Thoracic aorta (tissue), 2 donors: ENCODE data around the gene MAN2A1. TPM values are rescaled to one million over a fixed set of nuclear protein-coding genes. Genes with fewer than 3 reads are reported as not detected.

Experiments
- ATAC-seq: fragments of 150-250 bp; one replicate; pipeline ENCODE4 v1.8.0; 2017; ENCODE audit warnings: low read depth; ENCODE audit not compliant: insufficient number of reproducible peaks, low FRiP score
- DNase-seq: peaks from one replicate; pipeline ENCODE4 v3.0.0-alpha.2; 2020; ENCODE audit warnings: low spot score
- H3K27ac ChIP-seq, 2 donors: fragments of 200-600 bp; sonication (generic); 1 replicate in 1 of 2; 2 replicates in 1 of 2; pipeline ENCODE4 v1.5.1; 2016; ENCODE audit warnings: mild to moderate bottlenecking in 2 of 2, moderate library complexity in 2 of 2
- H3K27me3 ChIP-seq: fragments of 200-600 bp; sonication (generic); replicated peaks from 2 replicates; pipeline ENCODE4 v1.6.0; 2016; ENCODE audit warnings: mild to moderate bottlenecking; ENCODE audit not compliant: insufficient read depth
- H3K36me3 ChIP-seq: fragments of 200-600 bp; sonication (generic); one replicate; pipeline ENCODE4 v1.5.1; 2016
- H3K4me1 ChIP-seq, 2 donors: fragments of 200-600 bp; sonication (generic); 1 replicate in 1 of 2; 2 replicates in 1 of 2; pipeline versions ENCODE4 v1.5.1 to v1.6.0; 2016; ENCODE audit warnings: low read depth in 2 of 2, mild to moderate bottlenecking in 1 of 2; ENCODE audit not compliant: control insufficient read depth in 1 of 2
- H3K4me3 ChIP-seq: fragments of 200-600 bp; sonication (generic); 2 replicates; pipeline ENCODE4 v1.5.1; 2016; ENCODE audit warnings: mild to moderate bottlenecking
- H3K9me3 ChIP-seq: fragments of 200-600 bp; sonication (generic); 2 replicates; pipeline ENCODE4 v1.5.1; 2016
- CTCF ChIP-seq: fragments of 200-600 bp; sonication (generic); IDR thresholded peaks from one replicate; pipeline ENCODE4 v1.5.1; 2019; ENCODE audit warnings: antibody characterized with exemption
- total RNA-seq, 2 donors: library from RNA; depleted of rRNA; stranded (reverse); fragments of >200 nt; gene quantifications; one replicate each; pipeline versions ENCODE4 v1.1.0 to v1.2.3, GENCODE V29; 2016

MAN2A1 gene
- total RNA-seq, 2 donors from 2014 or later, result 64.8 to 82.8 TPM

- Histone ChIP-seq H3K27me3 (no peaks in the 10 kb centered on the region), H3K9me3 (no peaks in the 10 kb centered on the region), H3K4me1 (no peaks in the 10 kb centered on the region), H3K27ac (no peak overlapping the region), H3K4me3 (no peak overlapping the region), H3K36me3 (no peaks in the 10 kb centered on the region)
- ATAC-seq, result no peak
- TF ChIP-seq CTCF, result no peak
- DNase-seq, result no peak
Measured at GRCh38 chr5:109668237-109668636, 21.5 kb upstream of the MAN2A1 start.

- H3K4me3 ChIP-seq, result no peak overlapping the region
- no peak for TF ChIP-seq CTCF
- H3K27me3 ChIP-seq, result no peaks in the 10 kb centered on the region
- no peaks in the 10 kb centered on the region for H3K4me1 ChIP-seq
- H3K27ac ChIP-seq, result no peak overlapping the region
- no peaks in the 10 kb centered on the region for H3K36me3 ChIP-seq
- ATAC-seq (no peak), DNase-seq (no peak)
- no peaks in the 10 kb centered on the region for H3K9me3 ChIP-seq
Measured at GRCh38 chr5:109668668-109669422, 20.9 kb upstream of the MAN2A1 start.

GRCh38 chr5:109669991-109670706 lies 19.6 kb upstream of the MAN2A1 start:
- H3K36me3 ChIP-seq, result no peaks in the 10 kb centered on the region
- no peak for ATAC-seq
- DNase-seq, result no peak

GRCh38 chr5:109671136-109671535 lies 18.6 kb upstream of the MAN2A1 start:
- no peak for DNase-seq
- ATAC-seq, result no peak
- Histone ChIP-seq H3K9me3 (no peaks in the 10 kb centered on the region), H3K27ac (no peak overlapping the region), H3K27me3 (no peaks in the 10 kb centered on the region), H3K4me3 (no peak overlapping the region), H3K4me1 (no peaks in the 10 kb centered on the region), H3K36me3 (no peaks in the 10 kb centered on the region)
- no peak for TF ChIP-seq CTCF

More at GRCh38 chr5:109669991-109670706, 19.6 kb upstream of the MAN2A1 start:
- no peak for TF ChIP-seq CTCF
- no peak overlapping the region for H3K27ac ChIP-seq
- H3K9me3 ChIP-seq, result no peaks in the 10 kb centered on the region
- H3K4me1 ChIP-seq, result no peaks in the 10 kb centered on the region
- no peak overlapping the region for H3K4me3 ChIP-seq
- no peaks in the 10 kb centered on the region for H3K27me3 ChIP-seq

- H3K4me1 ChIP-seq, result no peaks in the 10 kb centered on the region
- H3K27me3 ChIP-seq, result no peaks in the 10 kb centered on the region
- ATAC-seq (no peak), DNase-seq (no peak)
- no peak for TF ChIP-seq CTCF
- H3K4me3 ChIP-seq, result no peak overlapping the region
- no peaks in the 10 kb centered on the region for H3K36me3 ChIP-seq
- no peak overlapping the region for H3K27ac ChIP-seq
- no peaks in the 10 kb centered on the region for H3K9me3 ChIP-seq
Measured at GRCh38 chr5:109674596-109674995, 15.1 kb upstream of the MAN2A1 start.
